GM19351 (cell line): Measurements from ENCODE around the gene LEMD3.
"Not testable (repeated sequence)": the region's sequence is repeated elsewhere in the genome, so short reads cannot be mapped to it uniquely, and the experiment has no call there.

ENCODE experiments used
- ATAC-seq: cut with Tn5 transposase; IDR thresholded peaks from one replicate; pipeline ENCODE4 v1.9.1; 2021; ENCODE audit warnings: mild to moderate bottlenecking, moderate library complexity; ENCODE audit not compliant: unreplicated experiment

Gene LEMD3

DNA sequence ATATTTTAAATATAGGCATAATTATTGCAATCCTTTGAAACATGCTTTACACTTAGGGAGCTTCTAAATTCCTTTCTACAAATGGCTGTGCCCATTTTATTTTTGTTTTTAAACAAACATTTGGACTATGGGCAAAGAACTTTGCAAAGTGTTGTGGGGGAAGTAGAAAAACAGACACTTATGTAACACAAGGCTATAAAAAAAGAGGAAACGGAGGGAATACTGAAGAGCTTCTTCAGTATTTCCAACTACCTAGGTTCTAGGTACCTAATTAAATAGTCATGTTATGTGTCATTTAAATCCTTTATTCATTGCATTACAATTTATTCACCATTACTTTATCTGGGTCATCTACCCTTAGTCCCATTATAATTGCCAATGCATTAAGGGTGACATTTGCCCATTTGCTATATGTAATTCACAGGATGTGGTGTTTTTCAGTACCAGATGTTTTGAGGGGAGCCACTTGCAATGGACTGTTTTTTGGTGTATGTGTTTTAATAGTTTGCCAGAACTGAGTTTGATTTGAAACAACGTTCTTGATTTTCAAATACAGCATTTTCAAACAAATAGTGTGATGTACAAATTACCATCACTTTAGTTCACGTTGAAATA, 107.6 kb downstream of the LEMD3 start:
- ATAC-seq, result no peak

DNA sequence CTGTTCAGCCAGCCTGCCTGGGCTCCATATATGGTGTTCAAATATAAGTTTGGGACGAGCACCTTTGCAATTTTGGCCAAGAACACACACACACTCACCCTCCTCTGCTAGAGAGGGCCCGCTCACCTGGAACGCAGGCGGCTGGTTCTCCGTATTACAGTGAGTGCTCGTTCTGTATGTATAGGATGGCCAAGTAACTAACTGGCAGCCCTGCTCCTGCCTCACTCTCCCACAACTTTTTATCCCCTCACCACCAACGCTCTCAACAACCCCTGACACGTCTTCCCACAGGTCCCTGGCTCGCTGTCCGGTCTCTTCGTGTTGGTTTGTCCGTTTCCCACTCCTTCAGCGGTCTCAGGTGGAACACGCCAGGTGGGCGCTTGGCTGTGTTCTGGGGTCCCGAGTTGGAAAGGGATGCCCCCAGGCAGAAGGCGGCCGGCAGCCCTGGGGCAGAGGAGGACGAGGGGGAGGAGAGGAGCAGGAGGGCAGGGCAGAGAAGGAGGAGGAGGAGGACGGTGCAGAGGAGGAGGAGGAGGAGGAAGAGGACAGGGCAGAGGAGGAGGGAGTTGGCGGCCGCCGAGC, 108.7 kb downstream of the LEMD3 start:
- no peak for ATAC-seq

DNA sequence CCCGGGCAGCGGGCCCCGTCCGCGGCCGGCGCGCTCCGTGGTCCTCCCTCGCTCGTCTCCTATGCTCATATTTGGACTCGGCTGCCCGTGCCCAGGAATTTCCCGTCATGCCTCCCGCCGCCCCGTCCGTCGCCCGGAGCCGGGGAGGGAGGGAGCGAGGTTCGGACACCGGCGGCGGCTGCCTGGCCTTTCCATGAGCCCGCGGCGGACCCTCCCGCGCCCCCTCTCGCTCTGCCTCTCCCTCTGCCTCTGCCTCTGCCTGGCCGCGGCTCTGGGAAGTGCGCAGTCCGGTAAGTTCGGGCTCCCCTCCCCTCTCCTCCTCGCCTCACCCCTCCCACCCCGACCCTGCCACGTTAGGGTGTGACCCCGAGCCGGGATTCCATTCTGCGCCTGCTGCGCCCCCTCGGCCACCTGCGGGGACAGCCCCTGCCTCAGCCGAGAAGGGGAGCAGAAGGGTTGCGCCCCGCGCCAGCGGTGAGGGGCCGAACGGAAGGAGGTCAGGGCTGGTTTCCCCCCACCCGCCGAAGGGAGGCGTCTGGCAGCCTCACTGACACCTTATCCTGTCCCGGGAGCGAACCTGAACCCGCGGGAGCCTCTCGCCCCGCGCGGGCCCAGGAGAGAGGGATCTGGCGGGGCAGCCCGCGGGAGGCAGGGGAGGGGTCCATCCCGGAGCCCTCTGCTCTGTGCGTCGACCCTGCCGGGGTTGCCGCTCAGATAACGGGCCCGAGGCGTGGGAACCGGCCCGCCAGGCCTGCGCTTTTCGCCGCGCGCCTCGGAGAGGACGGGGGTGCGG, 109.4 kb downstream of the LEMD3 start, which contains the start of gene MSRB3:
Gene MSRB3 (plus strand): TSS at position 108 of the 793 bp plus-strand sequence. CDS start 29,897 bp downstream, outside the sequence.
- ATAC-seq, result peak; percentile 78

DNA sequence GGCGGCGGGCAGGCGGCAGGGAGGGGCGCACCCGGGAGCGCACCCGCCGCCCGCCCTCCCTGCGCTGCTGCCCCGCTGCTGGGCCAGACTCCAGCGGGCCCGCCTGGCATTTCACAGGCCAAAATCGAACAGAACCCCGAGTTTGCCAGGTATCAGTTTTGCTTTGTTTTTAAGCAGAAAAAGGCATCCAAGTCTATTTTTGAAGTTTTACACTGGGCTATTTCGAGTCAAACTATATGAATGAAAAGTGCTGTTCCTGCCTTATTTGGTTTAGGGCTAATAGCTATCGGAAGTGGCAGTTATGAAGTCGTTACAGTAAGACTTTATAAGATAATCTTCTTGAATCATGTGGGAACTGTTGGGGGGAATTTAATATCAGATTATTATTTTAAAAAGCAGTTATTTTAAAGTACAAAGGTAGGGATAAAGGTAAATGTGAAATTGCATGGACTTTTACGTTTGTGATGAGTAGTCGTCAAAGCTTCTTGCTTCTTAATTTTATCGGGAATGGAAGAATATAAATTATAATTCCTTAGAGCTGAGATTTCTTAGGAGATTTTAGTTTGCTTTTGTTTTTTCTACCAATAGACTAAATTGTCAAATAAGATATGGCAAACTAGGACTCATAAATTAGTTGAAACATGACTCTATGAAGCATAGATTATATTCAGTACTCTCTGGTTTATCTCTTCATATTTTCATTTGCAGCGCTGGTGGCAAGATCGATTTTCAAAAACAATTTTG, 110.2 kb downstream of the LEMD3 start:
- no peak for ATAC-seq

DNA sequence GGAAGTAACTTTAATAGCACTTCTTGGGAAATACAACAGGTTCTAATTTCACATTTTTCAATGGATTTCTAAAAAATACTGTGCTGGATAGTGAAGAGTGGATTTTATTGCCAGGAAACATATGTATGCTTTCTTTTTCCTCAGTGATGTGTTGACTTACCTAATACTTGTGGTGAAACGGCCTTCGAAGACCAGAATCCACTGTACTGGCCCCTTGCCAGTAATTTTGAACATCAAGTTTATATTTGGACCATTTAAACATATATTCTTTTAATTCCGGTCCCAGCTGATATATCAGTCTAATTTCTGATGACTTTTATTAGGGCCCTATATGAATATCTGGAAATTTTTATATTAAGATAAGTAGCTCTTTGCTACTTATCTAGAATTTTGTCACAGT, 110.9 kb downstream of the LEMD3 start:
- no peak for ATAC-seq

DNA sequence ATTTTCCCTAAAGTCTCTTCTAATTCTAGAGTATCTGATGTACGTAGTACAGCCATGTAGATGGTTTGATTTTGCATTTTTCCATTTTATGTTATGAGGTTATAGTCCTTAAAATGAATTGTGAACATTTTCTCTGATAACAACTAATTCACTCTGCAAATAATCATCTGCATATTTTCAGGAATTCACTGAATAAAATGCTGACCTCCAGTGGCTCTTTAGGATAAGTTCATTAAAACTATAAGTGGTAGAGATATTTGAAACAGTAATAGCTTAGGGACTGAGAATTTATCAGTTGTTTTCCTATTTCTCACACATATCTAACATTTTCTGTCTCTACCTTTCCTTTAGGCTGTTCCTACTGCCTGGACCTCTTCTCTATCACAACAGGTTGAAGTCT, 113.5 kb downstream of the LEMD3 start:
- no peak for ATAC-seq

DNA sequence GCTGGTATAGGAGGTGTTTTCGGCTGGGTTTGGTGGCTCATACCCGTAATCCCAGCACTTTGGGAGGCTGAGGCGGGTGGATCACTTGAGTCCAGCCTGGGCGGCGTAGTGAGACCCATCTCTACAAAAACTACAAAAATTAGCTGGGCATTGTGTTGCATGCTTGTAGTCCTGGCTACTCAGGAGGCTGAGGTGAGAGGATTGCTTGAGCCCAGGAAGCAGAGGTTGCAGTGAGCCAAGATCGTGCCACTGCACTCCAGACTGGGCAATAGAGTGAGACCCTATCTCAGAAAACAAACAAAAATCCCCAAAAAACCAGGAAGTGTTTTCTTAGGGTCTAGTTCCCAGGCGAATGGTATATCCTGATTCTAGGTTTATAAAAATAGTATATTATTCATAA, 116.1 kb downstream of the LEMD3 start:
- not testable (repeated sequence) for ATAC-seq

DNA sequence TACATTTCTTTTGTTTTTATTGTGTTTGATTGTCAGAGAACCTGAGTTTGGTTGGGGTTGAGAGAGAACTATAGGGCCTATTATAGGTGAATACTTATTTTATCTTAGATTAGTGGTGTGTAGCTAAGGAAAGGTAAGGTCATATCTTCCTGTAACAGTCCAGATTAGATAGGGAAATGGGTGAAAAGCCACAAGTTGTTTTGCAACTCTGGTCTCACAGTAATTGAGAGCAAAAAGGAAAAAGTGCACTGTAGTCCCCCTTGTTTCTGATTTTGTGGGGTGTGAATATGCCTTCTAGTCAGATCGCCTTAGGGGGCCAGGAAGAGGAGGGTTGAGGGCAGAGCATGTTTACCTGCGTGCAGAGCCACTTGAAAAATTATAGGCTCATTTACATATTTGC, 118.0 kb downstream of the LEMD3 start:
- ATAC-seq, result no peak

DNA sequence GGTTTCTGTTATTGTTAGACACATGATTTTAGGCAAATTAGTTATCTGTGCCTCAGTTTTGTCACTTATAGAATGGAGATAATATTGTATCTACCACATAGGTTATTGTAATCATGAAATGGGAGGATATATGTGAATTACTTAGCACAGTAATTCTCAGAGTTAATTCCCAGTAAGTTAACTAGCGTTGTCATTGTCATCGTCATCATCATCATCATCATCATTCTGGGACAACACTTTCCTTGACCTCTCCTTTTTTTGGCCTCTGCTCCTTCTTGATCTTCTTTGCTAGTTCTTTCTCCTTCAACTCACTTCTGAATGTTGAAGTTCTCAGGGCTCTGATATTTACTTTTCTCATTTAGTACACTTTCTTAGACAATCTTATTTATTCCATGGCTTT, 122.9 kb downstream of the LEMD3 start:
- ATAC-seq, result no peak

DNA sequence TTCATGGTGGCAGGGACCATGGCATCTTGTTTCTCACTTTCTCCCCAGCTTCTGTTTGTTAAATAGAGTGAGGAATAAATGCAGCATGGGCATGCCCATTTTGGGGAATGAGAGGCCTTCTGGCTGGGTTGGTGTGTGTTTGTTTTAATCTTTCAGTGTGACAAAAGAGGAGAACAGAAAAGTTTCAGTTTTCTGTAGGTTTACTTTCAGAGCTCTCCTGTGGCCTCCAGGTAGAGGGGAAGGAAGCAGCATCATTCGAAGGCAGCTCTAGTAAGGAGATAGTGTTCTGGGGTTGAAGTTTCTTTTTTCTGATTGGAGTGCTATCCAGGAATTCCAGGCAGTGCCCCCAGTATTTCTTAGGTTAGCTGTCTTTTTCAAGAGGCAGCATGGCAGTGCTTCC, 124.4 kb downstream of the LEMD3 start:
- no peak for ATAC-seq

DNA sequence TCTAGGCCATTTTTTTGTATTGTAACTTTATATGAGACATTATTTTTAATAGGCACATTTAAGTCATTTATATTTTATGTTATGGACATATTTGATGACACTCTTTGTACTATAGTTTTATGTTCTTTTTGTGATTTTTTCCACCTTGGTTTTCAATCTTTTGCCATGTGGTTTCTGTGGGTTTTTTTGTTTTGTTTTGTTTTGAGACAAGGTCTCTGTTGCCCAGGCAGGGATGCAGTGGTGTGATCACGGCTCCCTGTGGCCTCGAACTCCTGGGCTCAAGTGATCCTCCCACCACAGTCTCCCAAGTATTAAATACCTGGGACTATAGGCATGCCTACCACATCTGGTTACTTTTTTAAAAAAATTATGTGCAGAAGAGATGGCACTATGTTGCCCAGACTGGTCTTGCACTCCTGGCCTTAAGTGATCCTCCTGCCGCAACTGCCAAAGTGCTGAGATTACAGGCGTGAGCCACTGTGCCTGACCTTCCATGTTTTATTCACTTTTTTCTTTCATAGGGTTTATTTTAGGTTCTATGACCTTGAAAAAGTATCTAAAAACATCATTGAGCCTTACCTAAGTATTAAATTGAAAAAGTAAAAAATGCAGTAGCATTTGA, 125.4 kb downstream of the LEMD3 start:
- no peak for ATAC-seq

DNA sequence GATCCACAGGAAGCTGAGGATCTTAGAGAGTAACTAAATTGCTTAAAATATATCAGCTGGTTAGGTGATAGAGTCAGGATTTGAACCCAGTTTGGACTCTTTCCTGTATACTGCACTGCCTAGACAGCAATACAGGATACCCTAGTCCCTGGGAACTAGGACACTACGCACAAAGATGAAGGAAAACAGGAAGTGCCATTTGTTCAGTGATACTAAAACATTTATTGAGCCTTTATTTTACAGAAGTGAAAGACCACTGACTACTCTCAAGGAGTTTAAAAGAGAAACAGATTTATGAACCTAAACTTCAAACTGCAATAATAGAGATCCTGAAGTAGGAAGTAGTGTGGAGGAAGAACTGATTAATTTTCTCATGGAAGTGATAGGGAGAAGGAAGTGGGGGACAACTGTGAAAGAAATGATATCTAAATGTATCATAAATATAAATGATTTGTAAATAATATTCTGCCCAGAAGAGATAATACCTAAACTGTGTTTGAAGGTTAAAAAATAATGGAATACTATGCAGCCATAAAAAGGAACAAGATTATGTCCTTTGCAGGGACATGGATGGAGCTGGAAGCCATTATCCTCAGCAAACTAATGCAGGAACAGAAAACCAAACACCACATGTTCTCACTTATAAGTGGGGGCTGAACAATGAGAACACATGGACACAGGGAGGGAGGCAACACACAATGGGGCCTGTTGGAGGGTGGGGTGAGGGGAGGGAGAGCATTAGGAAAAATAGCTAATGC, 127.3 kb downstream of the LEMD3 start:
- ATAC-seq, result no peak
